ENCODE measurements around the gene RAB40C.

GRCh38 chr16:659618-660017, 69.8 kb downstream of the RAB40C start:
- TF ChIP-seq CTCF (IDR thresholded peaks at IDR 0.05; ENCODE audit: low read length): no peak
- no peak for TF ChIP-seq EZH2 (optimal IDR thresholded peaks at IDR 0.05; ENCODE audit: low read depth, low read length)

Measured in MM.1S (cell line).